Heart right ventricle (tissue), 16 donors: ENCODE data around the gene MCTP1. TPM values are rescaled to one million over a fixed set of nuclear protein-coding genes. Genes with fewer than 3 reads are reported as not detected.

ENCODE experiments used
- ATAC-seq, 8 donors: fragments of 200-7000 bp; cut with Tn5 transposase; one replicate each; pipeline ENCODE4 v1.9.1; 2020; ENCODE audit warnings: mild to moderate bottlenecking in 8 of 8, moderate library complexity in 8 of 8, moderate number of reproducible peaks in 1 of 8
- DNase-seq, 2 donors: peaks; one replicate each; pipeline ENCODE4 v3.0.0-alpha.2; 2020
- H3K27ac ChIP-seq, 10 donors: fragments of 200-600 bp; sonication (generic) in 2 of 10; one replicate each; pipeline versions ENCODE4 v1.5.0 to v1.8.0; 2020 to 2022; ENCODE audit warnings: mild to moderate bottlenecking in 3 of 10
- H3K27me3 ChIP-seq, 7 donors: fragments of 200-600 bp; one replicate each; pipeline ENCODE4 v1.8.0; 2021 to 2022; ENCODE audit warnings: mild to moderate bottlenecking in 2 of 7
- H3K36me3 ChIP-seq, 9 donors: fragments of 200-600 bp; sonication (generic) in 1 of 9; one replicate each; pipeline versions ENCODE4 v1.5.0 to v1.8.0; 2020 to 2022; ENCODE audit warnings: mild to moderate bottlenecking in 2 of 9
- H3K4me1 ChIP-seq, 9 donors: fragments of 200-600 bp; sonication (generic) in 1 of 9; one replicate each; pipeline versions ENCODE4 v1.5.0 to v1.8.0; 2020 to 2022; ENCODE audit warnings: mild to moderate bottlenecking in 4 of 9
- H3K4me3 ChIP-seq, 10 donors: fragments of 200-600 bp; sonication (generic) in 2 of 10; one replicate each; pipeline versions ENCODE4 v1.5.0 to v1.8.0; 2020 to 2022; ENCODE audit warnings: mild to moderate bottlenecking in 7 of 10, moderate library complexity in 2 of 10
- H3K9me3 ChIP-seq, 11 donors: fragments of 200-600 bp in 10 of 11; sonication (generic) in 2 of 11; one replicate each; pipeline versions ENCODE4 v1.5.0 to v1.8.0; 2013 to 2022; ENCODE audit warnings: mild to moderate bottlenecking in 2 of 11, control low read depth in 1 of 11, moderate library complexity in 1 of 11
- CTCF ChIP-seq, 9 donors: fragments of 200-600 bp; sonication (generic) in 2 of 9; IDR thresholded peaks; one replicate each; pipeline versions ENCODE4 v1.5.0 to v1.8.0; 2021 to 2022; ENCODE audit warnings: antibody characterized with exemption in 9 of 9, mild to moderate bottlenecking in 5 of 9, moderate library complexity in 1 of 9
- WGBS, 2 donors: extraction: QIAGEN DNeasy Blood & Tissue Kit; methylation state at CpG; one replicate each; pipeline ENCODE4 v1.1.7; 2013; ENCODE audit warnings: inconsistent platforms in 1 of 2; 5-methylcytosine and 5-hydroxymethylcytosine counted together
- intact Hi-C, 10 donors: fragments of 100-400 bp; cut with DNase I; formaldehyde crosslinking; loops; one replicate each; pipeline versions ENCODE4 v1.11.1 to v1.14.2; 2022
- polyA plus RNA-seq, 2 donors: library from polyadenylated mRNA; stranded (reverse); fragments of 200-250 nt; gene quantifications; one replicate each; pipeline ENCODE4 v1.2.3, GENCODE V29; 2013
- total RNA-seq, 10 donors: library from RNA; stranded (reverse); fragmentation: NEBNext Ultra II Directional in 3 of 10; extraction: Animal tissue kit (Norgen Biotek cat#: 25700) in 3 of 10; gene quantifications; one replicate each; pipeline versions ENCODE4 v1.2.1 to v1.2.4, GENCODE V29; 2021 to 2023
- donor health status: Arrhythmogenic right ventricular cardiomyopathy.
- donor health status: ischemic (EF 13 %, LVEDD 7.1; RV severe dilation, severe dysfunction).
- donor health status: healthy with polysubstance abuse.
- donor health status: DM: no; HTN: yes; CAD: no.
- donor health status: DM: no; HTN: no; CAD: no.
- donor health status: ischemic (EF 25% LVEDD 6.9; RV normal size, moderate dysfunction).
- donor health status: ischemic (EF 25% LVEDD 5.7; RV mildly dilated, moderate dysfunction).
- donor health status: healthy.
- donor health status: DM: yes; HTN: yes; CAD: no.
- donor health status: Ischemic cardiomyopathy.
- donor health status: ischemic (EF 35%, LVEDD 5.7; RV mildly dilated, moderate dysfunction).
- donor health status: nonischemic (EF 11% LVEDD 7.7; RV severe dilation, severe dysfunction).
- donor health status: DM: yes; HTN: yes; CAD: no.
- donor health status: PGD.
- donor health status: ischemic (EF 29% LVEDD 5.4; RV normal size, mild dysfunction).
- donor health status: nonischemic (EF 23%, LVEDD 6.1; RV moderate dilation, normal function).

MCTP1 gene
- total and polyA plus RNA-seq, 12 donors, result 1.3 to 19.7 (median 5.3) TPM

DNA sequence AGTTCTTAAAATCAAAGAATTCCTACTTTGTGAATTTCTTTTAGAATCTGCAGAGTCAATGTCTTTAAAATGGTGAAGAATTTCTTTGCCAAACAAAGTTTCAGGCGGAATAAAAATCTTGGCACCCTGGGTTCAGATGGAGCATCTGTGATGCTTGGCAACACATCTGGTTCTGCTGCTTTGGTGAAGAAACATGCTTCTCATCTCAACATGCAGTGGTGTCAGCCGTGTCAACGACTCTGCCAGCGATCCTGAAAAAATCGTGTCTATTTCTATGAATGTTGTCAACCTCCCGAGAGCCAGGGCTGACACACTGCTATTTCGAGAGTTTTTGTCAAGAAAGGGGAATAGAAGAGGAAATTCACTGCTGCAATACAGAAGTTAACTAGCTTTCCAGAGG is 514.9 kb downstream of the MCTP1 start:
- no peak for TF ChIP-seq CTCF (IDR thresholded peaks at IDR 0.05)
- Histone ChIP-seq H3K4me1 (no peaks in the 10 kb centered on the region), H3K4me3 (no peak overlapping the region), H3K27ac (no peak overlapping the region), H3K36me3 (peaks cover 0 to 5% (median 0%) of the 10 kb centered on the region in 9 donors), H3K9me3 (peaks cover 0 to 2% (median 0%) of the 10 kb centered on the region in 11 donors), H3K27me3 (no peaks in the 10 kb centered on the region)
- ATAC-seq (no peak), DNase-seq (no peak)
- 82 to 84% methylated on average over 7 of the region's 7 CpGs for WGBS, 2 donors
- intact Hi-C loops, result no loop called here

DNA sequence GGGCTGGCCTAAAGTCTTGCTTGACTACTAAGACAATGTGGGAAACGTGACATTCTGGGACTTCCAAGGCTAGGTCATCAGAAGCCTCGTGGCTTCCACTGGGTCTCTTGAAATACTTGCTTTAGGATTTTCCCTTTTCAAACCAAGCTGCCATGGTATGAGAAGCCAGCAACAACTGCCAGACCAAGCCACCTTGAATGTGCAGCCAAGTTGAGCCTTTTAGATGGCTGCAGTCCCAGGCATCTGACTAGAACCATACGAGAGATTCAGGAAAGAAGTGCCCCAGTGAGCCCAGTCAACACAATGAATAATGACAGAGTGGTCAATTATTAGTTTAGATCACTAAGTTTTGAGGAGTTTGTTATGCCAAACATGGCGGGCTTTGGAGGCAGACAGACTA is 523.1 kb downstream of the MCTP1 start:
- 79 to 89% methylated on average over 4 of the region's 4 CpGs for WGBS, 2 donors
- H3K27me3 ChIP-seq, result no peaks in the 10 kb centered on the region
- DNase-seq, result no peak
- no peak overlapping the region for H3K4me3 ChIP-seq
- intact Hi-C loops, result no loop called here
- H3K4me1 ChIP-seq, result no peaks in the 10 kb centered on the region
- no peak for ATAC-seq
- H3K27ac ChIP-seq, result no peak overlapping the region
- H3K36me3 ChIP-seq, result no peaks in the 10 kb centered on the region
- no peak for TF ChIP-seq CTCF (IDR thresholded peaks at IDR 0.05)
- peaks cover 0 to 6% (median 0%) of the 10 kb centered on the region in 11 donors for H3K9me3 ChIP-seq

DNA sequence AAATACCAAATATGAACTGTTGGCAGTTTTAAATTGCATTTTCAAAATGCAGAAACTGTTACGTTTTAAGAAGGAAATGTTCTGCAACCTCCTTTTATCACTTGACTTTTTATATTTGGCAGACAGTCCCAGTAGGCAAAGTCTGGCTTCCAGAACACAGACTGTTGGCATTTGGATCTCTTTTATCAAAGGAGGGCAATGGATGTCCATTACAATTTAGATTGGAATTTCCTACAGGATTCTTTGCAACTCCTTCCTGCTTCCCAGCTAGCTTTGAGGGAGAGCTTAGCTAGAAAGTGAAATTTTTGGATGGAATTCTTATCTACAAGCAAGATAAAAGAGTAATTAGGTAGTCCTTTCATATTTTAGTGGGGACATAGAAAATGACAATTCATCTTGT is 523.8 kb downstream of the MCTP1 start:
- Histone ChIP-seq H3K27me3 (no peaks in the 10 kb centered on the region), H3K4me1 (no peaks in the 10 kb centered on the region), H3K27ac (no peak overlapping the region), H3K4me3 (no peak overlapping the region), H3K9me3 (peaks cover 0 to 6% (median 0%) of the 10 kb centered on the region in 11 donors), H3K36me3 (no peaks in the 10 kb centered on the region)
- no peak for ATAC-seq
- intact Hi-C loops, result no loop called here
- no peak for TF ChIP-seq CTCF (IDR thresholded peaks at IDR 0.05)
- no peak for DNase-seq
- 41 to 47% methylated on average over 1 of the region's 1 CpG for WGBS, 2 donors

- ATAC-seq, result no peak
Observed at GRCh38 chr5:94759961-94760360, 524.9 kb downstream of the MCTP1 start.

More at GRCh38 chr5:94759961-94760360, 524.9 kb downstream of the MCTP1 start:
- DNase-seq, result no peak
- TF ChIP-seq CTCF (IDR thresholded peaks at IDR 0.05), result no peak
- H3K27ac ChIP-seq, result no peak overlapping the region
- no peaks in the 10 kb centered on the region for H3K36me3 ChIP-seq
- 85 to 96% methylated on average over 1 of the region's 1 CpG for WGBS, 2 donors
- H3K9me3 ChIP-seq, result peaks cover 0 to 6% (median 0%) of the 10 kb centered on the region in 11 donors
- no peaks in the 10 kb centered on the region for H3K27me3 ChIP-seq
- intact Hi-C loops, result no loop called here
- H3K4me1 ChIP-seq, result no peaks in the 10 kb centered on the region
- H3K4me3 ChIP-seq, result no peak overlapping the region
